WTC11 (cell line): Measurements from ENCODE around the gene TNIK. TPM values are rescaled to one million over a fixed set of nuclear protein-coding genes. Genes with fewer than 3 reads are reported as not detected.

Source experiments
- ATAC-seq: fragments of 200-7000 bp; cut with Tn5 transposase; 2 replicates; pipeline ENCODE4 v1.10.0; 2021; ENCODE audit warnings: mild to moderate bottlenecking, moderate library complexity
- CTCF ChIA-PET: fragments of 300-600 bp; sonication (Branson Sonifier 250); formaldehyde crosslinking; loops from one replicate; lab custom pipeline; 2021; ENCODE audit warnings: antibody characterized with exemption; lab: Charles Lee
- POLR2A ChIA-PET: fragments of 350-600 bp; sonication (Branson Sonifier 250); formaldehyde crosslinking; loops from one replicate; lab custom pipeline; 2021; ENCODE audit warnings: antibody characterized with exemption; lab: Charles Lee
- DNase-seq: peaks from one replicate; pipeline ENCODE4 v3.0.0; 2021; ENCODE audit warnings: low spot score
- H3K27ac Mint-ChIP-seq: 2 replicates; pipeline ENCODE4 v1.8.0; 2021; ENCODE audit warnings: mixed read lengths
- H3K27me3 Mint-ChIP-seq: 2 replicates; pipeline ENCODE4 v1.8.0; 2021; ENCODE audit warnings: low read depth, mild to moderate bottlenecking, moderate library complexity, mixed read lengths
- H3K36me3 Mint-ChIP-seq: 2 replicates; pipeline ENCODE4 v1.8.0; 2021; ENCODE audit warnings: mixed read lengths
- H3K4me1 Mint-ChIP-seq: 2 replicates; pipeline ENCODE4 v1.8.0; 2022; ENCODE audit warnings: mixed read lengths
- H3K4me3 Mint-ChIP-seq: 2 replicates; pipeline ENCODE4 v1.8.0; 2021; ENCODE audit warnings: mild to moderate bottlenecking, moderate library complexity, mixed read lengths
- H3K9me3 Mint-ChIP-seq: 2 replicates; pipeline ENCODE4 v1.8.0; 2021; ENCODE audit warnings: mixed read lengths
- ATF3 ChIP-seq: sonication (generic); formaldehyde crosslinking; conservative IDR thresholded peaks from 2 replicates; pipeline ENCODE4 v1.8.1; 2022; ENCODE audit warnings: mild to moderate bottlenecking, missing genetic modification reagents
- CDX4 ChIP-seq: fragments of 250-450 bp; sonication (Bioruptor Pico); IDR thresholded peaks from 2 replicates; pipeline ENCODE4 v1.9.0; 2021; ENCODE audit warnings: moderate library complexity, mild to moderate bottlenecking, inconsistent platforms, borderline replicate concordance
- E2F1 ChIP-seq: sonication (generic); formaldehyde crosslinking; IDR thresholded peaks from 2 replicates; pipeline ENCODE4 v1.8.0; 2022; ENCODE audit warnings: mild to moderate bottlenecking, missing genetic modification reagents
- FOXJ3 ChIP-seq: sonication (generic); formaldehyde crosslinking; IDR thresholded peaks from 2 replicates; pipeline ENCODE4 v1.9.0; 2021; ENCODE audit warnings: missing genetic modification reagents, mild to moderate bottlenecking, borderline replicate concordance
- HMGXB4 ChIP-seq: sonication (generic); formaldehyde crosslinking; IDR thresholded peaks from 2 replicates; pipeline ENCODE4 v1.8.1; 2023; ENCODE audit warnings: mild to moderate bottlenecking, moderate library complexity, missing genetic modification reagents
- MLX ChIP-seq: sonication (generic); formaldehyde crosslinking; IDR thresholded peaks from 2 replicates; pipeline ENCODE4 v1.8.1; 2023; ENCODE audit warnings: mild to moderate bottlenecking, missing genetic modification reagents, moderate library complexity
- RELA ChIP-seq: sonication (generic); formaldehyde crosslinking; IDR thresholded peaks from 2 replicates; pipeline ENCODE4 v1.8.1; 2022; ENCODE audit warnings: missing genetic modification reagents, mild to moderate bottlenecking, borderline replicate concordance
- RORB ChIP-seq: fragments of 250-450 bp; sonication (Bioruptor Pico); IDR thresholded peaks from 2 replicates; pipeline ENCODE4 v1.9.0; 2021; ENCODE audit warnings: mild to moderate bottlenecking
- SP1 ChIP-seq: sonication (generic); formaldehyde crosslinking; conservative IDR thresholded peaks from 2 replicates; pipeline ENCODE4 v1.8.1; 2022; ENCODE audit warnings: missing genetic modification reagents
- TEAD1 ChIP-seq: sonication (generic); formaldehyde crosslinking; IDR thresholded peaks from 2 replicates; pipeline ENCODE4 v1.8.0; 2022; ENCODE audit warnings: mild to moderate bottlenecking, missing genetic modification reagents
- USF1 ChIP-seq: sonication (generic); formaldehyde crosslinking; IDR thresholded peaks from 2 replicates; pipeline ENCODE4 v1.8.0; 2022; ENCODE audit warnings: mild to moderate bottlenecking, missing genetic modification reagents
- ZBTB43 ChIP-seq: sonication (generic); formaldehyde crosslinking; IDR thresholded peaks from 2 replicates; pipeline ENCODE4 v1.8.1; 2023; ENCODE audit warnings: mild to moderate bottlenecking, missing genetic modification reagents
- ZNF121 ChIP-seq: sonication (generic); formaldehyde crosslinking; IDR thresholded peaks from 2 replicates; pipeline ENCODE4 v1.8.0; 2023; ENCODE audit warnings: missing genetic modification reagents
- total RNA-seq: library from RNA; stranded (reverse); gene quantifications from 3 replicates; pipeline ENCODE4 v1.2.3, GENCODE V29; 2021

The TNIK gene
- total RNA-seq, 1 experiment from 2014 or later: 50.3 TPM

- TF ChIP-seq ATF3 (no peak), MLX (CRISPR knock-in tag) (no peak)
These were observed 260.0 kb downstream of the TNIK start (continued) for GRCh38 chr3:171200052-171200749.

GRCh38 chr3:171199473-171199829, 260.8 kb downstream of the TNIK start:
- no peaks in the 10 kb centered on the region for H3K36me3 Mint-ChIP-seq
- ChIA-PET POLR2A (no interaction called here), CTCF (no interaction called here)
- no peak overlapping the region for H3K4me3 Mint-ChIP-seq
- TF ChIP-seq FOXJ3 (CRISPR knock-in tag): no peak
- peaks cover 3% of the 10 kb centered on the region; the same call in 1 of the 2 replicates for H3K9me3 Mint-ChIP-seq
- H3K27ac Mint-ChIP-seq: peak overlapping the region; percentile 33; the same call in 1 of the 2 replicates
- DNase-seq: no peak
- no peak for ATAC-seq
- H3K27me3 Mint-ChIP-seq: no peaks in the 10 kb centered on the region
- peaks cover 62% of the 10 kb centered on the region for H3K4me1 Mint-ChIP-seq

GRCh38 chr3:171198781-171199472, 261.3 kb downstream of the TNIK start:
- peaks cover 62% of the 10 kb centered on the region for H3K4me1 Mint-ChIP-seq
- DNase-seq: no peak
- H3K36me3 Mint-ChIP-seq: no peaks in the 10 kb centered on the region
- no peak overlapping the region for H3K27ac Mint-ChIP-seq
- H3K4me3 Mint-ChIP-seq: no peak overlapping the region
- peaks cover 3% of the 10 kb centered on the region; the same call in 1 of the 2 replicates for H3K9me3 Mint-ChIP-seq
- CTCF ChIA-PET: no interaction called here
- POLR2A ChIA-PET: no interaction called here
- ATAC-seq: no peak
- no peaks in the 10 kb centered on the region for H3K27me3 Mint-ChIP-seq
- TF ChIP-seq RELA (CRISPR knock-in tag): no peak
- TF ChIP-seq ZBTB43 (CRISPR knock-in tag): no peak
- TF ChIP-seq TEAD1: no peak
- no peak for TF ChIP-seq E2F1 (CRISPR knock-in tag)
- TF ChIP-seq SP1: no peak
- no peak for TF ChIP-seq HMGXB4 (CRISPR knock-in tag)
- no peak for TF ChIP-seq CDX4
- TF ChIP-seq USF1: no peak
- no peak for TF ChIP-seq RORB (CRISPR knock-in tag)
- no peak for TF ChIP-seq ZNF121 (CRISPR knock-in tag)
